CD4-positive, CD25-positive, alpha-beta regulatory T cell (primary cell): ENCODE results near the gene SCGB1C1. TPM values are rescaled to one million over a fixed set of nuclear protein-coding genes. Genes with fewer than 3 reads are reported as not detected.

ENCODE experiments used
- ATAC-seq, 2 donors: fragments of 150-1000 bp; cut with Tn5 transposase; one replicate each; pipeline ENCODE4 v1.10.0; 2021; ENCODE audit warnings: low read depth in 2 of 2, moderate number of reproducible peaks in 2 of 2, moderate library complexity in 1 of 2
- DNase-seq, 3 donors: peaks; one replicate each; pipeline versions ENCODE4 v3.0.0 to v3.0.0-alpha.2; 2012 to 2022; ENCODE audit warnings: mixed read lengths in 1 of 3
- H3K27ac ChIP-seq: one replicate; pipeline ENCODE4 v1.7.0; 2013; ENCODE audit warnings: mild to moderate bottlenecking, low read length; ENCODE audit not compliant: insufficient read depth, poor library complexity, severe bottlenecking
- H3K27me3 ChIP-seq: one replicate; pipeline ENCODE4 v1.7.0; 2013; ENCODE audit warnings: low read length; ENCODE audit not compliant: control insufficient read depth, insufficient read depth
- H3K36me3 ChIP-seq: one replicate; pipeline ENCODE4 v1.7.0; 2013; ENCODE audit warnings: mild to moderate bottlenecking, low read length, moderate library complexity; ENCODE audit not compliant: control insufficient read depth, insufficient read depth
- H3K4me1 ChIP-seq: 2 replicates; pipeline ENCODE4 v1.7.0; 2013; ENCODE audit warnings: mild to moderate bottlenecking, low read length; ENCODE audit not compliant: insufficient read depth, control insufficient read depth, poor library complexity, severe bottlenecking
- H3K4me3 ChIP-seq: one replicate; pipeline ENCODE4 v1.7.0; 2013; ENCODE audit warnings: low read depth, mild to moderate bottlenecking, low read length, moderate library complexity
- H3K9me3 ChIP-seq, 2 experiments: 1 replicate in 1 of 2; 2 replicates in 1 of 2; pipeline ENCODE4 v1.7.0; 2013; ENCODE audit warnings: low read length in 2 of 2, mild to moderate bottlenecking in 1 of 2, moderate library complexity in 1 of 2; ENCODE audit not compliant: control insufficient read depth in 2 of 2
- H3K27ac Mint-ChIP-seq, 3 donors: one replicate each; pipeline ENCODE4 v1.8.0; 2020 to 2022; ENCODE audit warnings: mild to moderate bottlenecking in 3 of 3, mixed read lengths in 3 of 3, moderate library complexity in 2 of 3
- H3K27me3 Mint-ChIP-seq: one replicate; pipeline ENCODE4 v1.8.0; 2022; ENCODE audit warnings: mild to moderate bottlenecking, mixed read lengths
- H3K36me3 Mint-ChIP-seq: one replicate; pipeline ENCODE4 v1.8.0; 2020; ENCODE audit warnings: mixed read lengths
- H3K4me1 Mint-ChIP-seq, 4 donors: one replicate each; pipeline ENCODE4 v1.8.0; 2020 to 2022; ENCODE audit warnings: mixed read lengths in 4 of 4, mild to moderate bottlenecking in 1 of 4
- H3K4me3 Mint-ChIP-seq, 4 donors: one replicate each; pipeline ENCODE4 v1.8.0; 2020 to 2022; ENCODE audit warnings: mild to moderate bottlenecking in 4 of 4, mixed read lengths in 4 of 4, moderate library complexity in 3 of 4
- H3K9me3 Mint-ChIP-seq, 7 donors: one replicate each; pipeline ENCODE4 v1.8.0; 2020 to 2022; ENCODE audit warnings: mixed read lengths in 7 of 7, mild to moderate bottlenecking in 3 of 7, moderate library complexity in 2 of 7
- polyA plus RNA-seq, 4 donors: library from polyadenylated mRNA; unstranded; fragments of 300-500 nt; fragmentation: Illumina TruSeq; gene quantifications; one replicate each; pipeline ENCODE4 v1.2.3, GENCODE V29; 2021
- total RNA-seq: library from RNA; stranded (reverse); gene quantifications from one replicate; pipeline ENCODE4 v1.2.3, GENCODE V29; 2022

The SCGB1C1 gene
- total and polyA plus RNA-seq, 5 donors from 2014 or later: not detected

- H3K9me3 Mint-ChIP-seq: no peaks in the 10 kb centered on the region
- peaks cover 14% of the 10 kb centered on the region for H3K36me3 Mint-ChIP-seq
- peaks cover 0 to 8% (median 4%) of the 10 kb centered on the region in 4 donors for H3K4me1 Mint-ChIP-seq
- H3K4me3 Mint-ChIP-seq: no peak overlapping the region
- no peak overlapping the region for H3K27ac ChIP-seq
- no peak overlapping the region for H3K27ac Mint-ChIP-seq
- no peaks in the 10 kb centered on the region for H3K27me3 ChIP-seq
- H3K27me3 Mint-ChIP-seq: no peaks in the 10 kb centered on the region
- no peaks in the 10 kb centered on the region for H3K4me1 ChIP-seq
- H3K9me3 ChIP-seq: no peaks in the 10 kb centered on the region
- no peak overlapping the region for H3K4me3 ChIP-seq
- no peaks in the 10 kb centered on the region for H3K36me3 ChIP-seq
- ATAC-seq: no peak
- no peak for DNase-seq
These were observed 30.3 kb downstream of the SCGB1C1 start for GRCh38 chr11:223026-223789.

- no peaks in the 10 kb centered on the region for H3K9me3 Mint-ChIP-seq
- H3K36me3 ChIP-seq: no peaks in the 10 kb centered on the region
- H3K27ac ChIP-seq: no peak overlapping the region
- H3K27me3 ChIP-seq: no peaks in the 10 kb centered on the region
- peaks cover 18% of the 10 kb centered on the region for H3K36me3 Mint-ChIP-seq
- H3K27me3 Mint-ChIP-seq: no peaks in the 10 kb centered on the region
- no peak overlapping the region for H3K27ac Mint-ChIP-seq
- no peaks in the 10 kb centered on the region for H3K9me3 ChIP-seq
- no peaks in the 10 kb centered on the region for H3K4me1 ChIP-seq
- H3K4me3 Mint-ChIP-seq: no peak overlapping the region
- peaks cover 0 to 14% (median 5%) of the 10 kb centered on the region in 4 donors for H3K4me1 Mint-ChIP-seq
- H3K4me3 ChIP-seq: no peak overlapping the region
- no peak for ATAC-seq
- DNase-seq: no peak
These were observed 31.0 kb downstream of the SCGB1C1 start for GRCh38 chr11:223884-224283.

GRCh38 chr11:224424-224823, 31.5 kb downstream of the SCGB1C1 start:
- Histone ChIP-seq H3K27me3 (no peaks in the 10 kb centered on the region), H3K27ac (no peak overlapping the region), H3K4me1 (no peaks in the 10 kb centered on the region), H3K36me3 (no peaks in the 10 kb centered on the region), H3K9me3 (no peaks in the 10 kb centered on the region), H3K4me3 (no peak overlapping the region)
- H3K9me3 Mint-ChIP-seq: no peaks in the 10 kb centered on the region
- peaks cover 0 to 14% (median 5%) of the 10 kb centered on the region in 4 donors for H3K4me1 Mint-ChIP-seq
- H3K36me3 Mint-ChIP-seq: peaks cover 22% of the 10 kb centered on the region
- ATAC-seq (no peak), DNase-seq (no peak)
- H3K4me3 Mint-ChIP-seq: no peak overlapping the region
- no peak overlapping the region for H3K27ac Mint-ChIP-seq
- no peaks in the 10 kb centered on the region for H3K27me3 Mint-ChIP-seq

- H3K27ac Mint-ChIP-seq: no peak overlapping the region
- H3K9me3 Mint-ChIP-seq: no peaks in the 10 kb centered on the region
- no peak for ATAC-seq
These were observed 33.0 kb downstream of the SCGB1C1 start for GRCh38 chr11:225734-226453.

GRCh38 chr11:227824-228379, 35.0 kb downstream of the SCGB1C1 start:
- DNase-seq: no peak
- Histone ChIP-seq H3K9me3 (no peaks in the 10 kb centered on the region), H3K4me1 (no peaks in the 10 kb centered on the region), H3K4me3 (no peak overlapping the region), H3K36me3 (peaks cover 3% of the 10 kb centered on the region), H3K27ac (no peak overlapping the region), H3K27me3 (no peaks in the 10 kb centered on the region)
- H3K9me3 Mint-ChIP-seq: no peaks in the 10 kb centered on the region
- ATAC-seq: no peak
- H3K36me3 Mint-ChIP-seq: peaks cover 15% of the 10 kb centered on the region
- no peaks in the 10 kb centered on the region for H3K27me3 Mint-ChIP-seq
- no peak overlapping the region for H3K27ac Mint-ChIP-seq
- H3K4me1 Mint-ChIP-seq: peaks cover 0 to 17% (median 7%) of the 10 kb centered on the region in 4 donors
- H3K4me3 Mint-ChIP-seq: peak overlapping the region in 1 of 4 donors; percentile 42

More at GRCh38 chr11:225734-226453, 33.0 kb downstream of the SCGB1C1 start:
- H3K4me1 ChIP-seq: no peaks in the 10 kb centered on the region
- no peak overlapping the region for H3K4me3 ChIP-seq
- H3K4me1 Mint-ChIP-seq: peaks cover 0 to 17% (median 7%) of the 10 kb centered on the region in 4 donors
- H3K4me3 Mint-ChIP-seq: peak overlapping the region in 1 of 4 donors; percentile 32
- H3K36me3 Mint-ChIP-seq: peaks cover 22% of the 10 kb centered on the region
- H3K27ac ChIP-seq: no peak overlapping the region
- H3K27me3 Mint-ChIP-seq: no peaks in the 10 kb centered on the region
- H3K9me3 ChIP-seq: no peaks in the 10 kb centered on the region
- no peaks in the 10 kb centered on the region for H3K27me3 ChIP-seq
- DNase-seq: no peak
- no peaks in the 10 kb centered on the region for H3K36me3 ChIP-seq

- Histone ChIP-seq H3K27me3 (no peaks in the 10 kb centered on the region), H3K4me3 (no peak overlapping the region), H3K36me3 (peaks cover 3% of the 10 kb centered on the region), H3K9me3 (no peaks in the 10 kb centered on the region), H3K27ac (no peak overlapping the region), H3K4me1 (peaks cover 4% of the 10 kb centered on the region)
- Mint-ChIP-seq H3K4me3 (no peak overlapping the region), H3K9me3 (no peaks in the 10 kb centered on the region), H3K36me3 (peaks cover 12% of the 10 kb centered on the region), H3K4me1 (peaks cover 2 to 21% (median 13%) of the 10 kb centered on the region in 4 donors), H3K27ac (peak overlapping the region in 1 of 3 donors; percentile 31), H3K27me3 (no peaks in the 10 kb centered on the region)
- DNase-seq: no peak
- no peak for ATAC-seq
These were observed 37.6 kb downstream of the SCGB1C1 start for GRCh38 chr11:230431-230830.

GRCh38 chr11:232783-233565, 40.1 kb downstream of the SCGB1C1 start:
- Mint-ChIP-seq H3K9me3 (no peaks in the 10 kb centered on the region), H3K36me3 (peaks cover 8% of the 10 kb centered on the region), H3K27ac (peak overlapping the region in 1 of 3 donors; percentile 52), H3K4me3 (peak overlapping the region in 3 of 4 donors; percentile 31 to 68 (median 63)), H3K27me3 (no peaks in the 10 kb centered on the region), H3K4me1 (peaks cover 2 to 36% (median 14%) of the 10 kb centered on the region in 4 donors)
- ATAC-seq (no peak), DNase-seq (no peak)
- Histone ChIP-seq H3K4me3 (no peak overlapping the region), H3K4me1 (peaks cover 20% of the 10 kb centered on the region), H3K27me3 (no peaks in the 10 kb centered on the region), H3K27ac (no peak overlapping the region), H3K9me3 (no peaks in the 10 kb centered on the region), H3K36me3 (peaks cover 3% of the 10 kb centered on the region)
